HepG2 (cell line): Measurements from ENCODE around the gene GIPC2. TPM values are rescaled to one million over a fixed set of nuclear protein-coding genes. Genes with fewer than 3 reads are reported as not detected.

Source experiments
- ATAC-seq: fragments of 200-7000 bp; cut with Tn5 transposase; 3 replicates; pipeline ENCODE4 v1.9.1; 2020; ENCODE audit warnings: mild to moderate bottlenecking, moderate library complexity
- BruUV-seq: library from RNA; stranded (reverse); fragments of 400-500 nt; replicated peaks from 2 replicates; lab custom pipeline; 2021; lab: Mats Ljungman, UMichigan
- CTCF ChIA-PET: fragments of 300-600 bp; formaldehyde crosslinking; extraction: SDS; loops from one replicate; lab custom pipeline; 2021; ENCODE audit warnings: low total read pairs, inconsistent platforms, low intra/inter-chr PET ratio; lab: Yijun Ruan, JAX
- POLR2A ChIA-PET: fragments of 350-600 bp; sonication (Branson Sonifier 250); formaldehyde crosslinking; loops from one replicate; lab custom pipeline; 2020; ENCODE audit warnings: antibody characterized with exemption, inconsistent platforms; lab: Yijun Ruan, JAX
- DNase-seq: peaks from one replicate; pipeline ENCODE4 v3.0.0-alpha.2; 2015; ENCODE audit warnings: low spot score
- FAIRE-seq: peaks from 3 replicates; lab custom pipeline; 2011; peaks lifted over from hg19 to GRCh38; lab: Jason Lieb, UNC
- H2AFZ ChIP-seq: one replicate; pipeline ENCODE4 v1.6.1; 2011; ENCODE audit warnings: low read length, inconsistent platforms
- H3K27ac ChIP-seq: fragments of 300-600 bp; 3 replicates; pipeline ENCODE4 v1.8.0; 2011; ENCODE audit warnings: mixed run types, mild to moderate bottlenecking, mixed read lengths, low read length, inconsistent platforms; ENCODE audit not compliant: insufficient read depth; ENCODE audit errors: extremely low read length
- H3K27me3 ChIP-seq, 2 experiments: fragments of 200-600 bp in 1 of 2; 2 replicates in 1 of 2; 3 replicates in 1 of 2; pipeline versions ENCODE4 v1.6.0 to v1.8.0; 2011; ENCODE audit warnings: low read length in 2 of 2, mild to moderate bottlenecking in 2 of 2, moderate library complexity in 2 of 2, inconsistent platforms in 1 of 2; ENCODE audit not compliant: insufficient read depth in 2 of 2, control insufficient read depth in 1 of 2
- H3K36me3 ChIP-seq, 2 experiments: fragments of 200-600 bp in 1 of 2; replicated peaks in 1 of 2; 2 replicates in 1 of 2; 3 replicates in 1 of 2; pipeline versions ENCODE4 v1.5.1 to v1.8.0; 2011; ENCODE audit warnings: low read length in 2 of 2, inconsistent platforms in 1 of 2; ENCODE audit not compliant: insufficient read depth in 2 of 2, control insufficient read depth in 1 of 2
- H3K4me1 ChIP-seq: 2 replicates; pipeline ENCODE4 v1.5.1; 2012; ENCODE audit warnings: low read length, inconsistent platforms; ENCODE audit not compliant: insufficient read depth
- H3K4me2 ChIP-seq: 2 replicates; pipeline ENCODE4 v1.6.0; 2011; ENCODE audit warnings: low read depth, low read length, inconsistent platforms
- H3K4me3 ChIP-seq, 3 experiments: fragments of 200-600 bp in 1 of 3; sonication (generic), shearing (Covaris generic) in 1 of 3; replicated peaks in 1 of 3; 2 replicates each; pipeline ENCODE4 v1.5.1; 2011 to 2016; ENCODE audit warnings: low read length in 3 of 3, inconsistent platforms in 2 of 3, low read depth in 2 of 3, mild to moderate bottlenecking in 2 of 3, control low read depth in 1 of 3, mixed read lengths in 1 of 3; ENCODE audit not compliant: insufficient read depth in 1 of 3
- H3K79me2 ChIP-seq: one replicate; pipeline ENCODE4 v1.6.1; 2011; ENCODE audit warnings: low read length, inconsistent platforms; ENCODE audit not compliant: insufficient read depth
- H3K9ac ChIP-seq: 2 replicates; pipeline ENCODE4 v1.6.0; 2011; ENCODE audit warnings: mild to moderate bottlenecking, low read depth, low read length, inconsistent platforms; ENCODE audit not compliant: insufficient read depth
- H3K9me3 ChIP-seq: 2 replicates; pipeline ENCODE4 v1.5.1; 2012; ENCODE audit warnings: mild to moderate bottlenecking, low read length
- H4K20me1 ChIP-seq: 2 replicates; pipeline ENCODE4 v1.6.0; 2011; ENCODE audit warnings: inconsistent platforms, mild to moderate bottlenecking, low read length, moderate library complexity; ENCODE audit not compliant: insufficient read depth
- ARNT2 ChIP-seq: sonication (generic); formaldehyde crosslinking; IDR thresholded peaks from 2 replicates; pipeline ENCODE4 v1.8.0; 2022; ENCODE audit warnings: mild to moderate bottlenecking, low read depth, missing genetic modification reagents, moderate library complexity
- GTF2F1 ChIP-seq: fragments of 150-350 bp; IDR thresholded peaks from 2 replicates; pipeline ENCODE4 v1.6.1; 2014; ENCODE audit warnings: low read length
- NFKB2 ChIP-seq: sonication (generic); formaldehyde crosslinking; IDR thresholded peaks from 2 replicates; pipeline ENCODE4 v1.4.0; 2020; ENCODE audit warnings: missing genetic modification reagents, borderline replicate concordance
- SMYD3 ChIP-seq: sonication (generic); formaldehyde crosslinking; IDR thresholded peaks from 2 replicates; pipeline ENCODE4 v1.8.1; 2023; ENCODE audit warnings: mild to moderate bottlenecking, missing genetic modification reagents
- SNAPC2 ChIP-seq: sonication (generic); formaldehyde crosslinking; IDR thresholded peaks from 2 replicates; pipeline ENCODE4 v1.8.1; 2022; ENCODE audit warnings: mild to moderate bottlenecking, missing genetic modification reagents
- TGIF2 ChIP-seq: IDR thresholded peaks from 2 replicates; pipeline ENCODE4 v1.6.1; 2016; ENCODE audit warnings: control low read depth, missing compliant biosample characterization
- TRIM24 ChIP-seq: sonication (generic); formaldehyde crosslinking; IDR thresholded peaks from 2 replicates; pipeline ENCODE4 v1.8.0; 2022; ENCODE audit warnings: mild to moderate bottlenecking, missing genetic modification reagents
- ZNF256 ChIP-seq: sonication (generic); formaldehyde crosslinking; conservative IDR thresholded peaks from 2 replicates; pipeline ENCODE4 v1.4.0; 2020; ENCODE audit warnings: missing genetic modification reagents
- ZNF543 ChIP-seq: sonication (generic); formaldehyde crosslinking; IDR thresholded peaks from 2 replicates; pipeline ENCODE4 v1.4.0; 2020; ENCODE audit warnings: mild to moderate bottlenecking, missing genetic modification reagents
- ZNF747 ChIP-seq: sonication (generic); formaldehyde crosslinking; IDR thresholded peaks from 2 replicates; pipeline ENCODE4 v1.8.1; 2023; ENCODE audit warnings: missing genetic modification reagents, mild to moderate bottlenecking, borderline replicate concordance
- ZNF878 ChIP-seq: sonication (generic); formaldehyde crosslinking; IDR thresholded peaks from 2 replicates; pipeline ENCODE4 v1.8.1; 2023; ENCODE audit warnings: mild to moderate bottlenecking, missing genetic modification reagents, moderate library complexity
- ZSCAN21 ChIP-seq: sonication (generic); formaldehyde crosslinking; IDR thresholded peaks from 2 replicates; pipeline ENCODE4 v1.8.0; 2022; ENCODE audit warnings: mild to moderate bottlenecking, missing genetic modification reagents, moderate library complexity, borderline replicate concordance
- ZSCAN30 ChIP-seq: sonication (generic); formaldehyde crosslinking; IDR thresholded peaks from 2 replicates; pipeline ENCODE4 v1.5.0; 2020; ENCODE audit warnings: mild to moderate bottlenecking, missing genetic modification reagents
- WGBS: methylation state at CpG from one replicate; pipeline ENCODE4 v1.1.6; 2017; ENCODE audit warnings: low lambda C conversion rate; 5-methylcytosine and 5-hydroxymethylcytosine counted together
- in situ Hi-C: cut with HindIII; loops from 2 replicates; pipeline ENCODE4 v1.10.0; 2017; ENCODE audit warnings: low pct_unique_long_range_greater_than_20kb; ENCODE audit not compliant: extremely low pct_ligation_motif_present
- intact Hi-C: fragments of 100-400 bp; cut with micrococcal nuclease; formaldehyde crosslinking; loops from one replicate; pipeline ENCODE4 v1.10.0; 2022; ENCODE audit not compliant: unreplicated experiment
- polyA plus RNA-seq, 8 experiments: library from polyadenylated mRNA; depleted of rRNA in 3 of 8; stranded (reverse) in 7 of 8; unstranded in 1 of 8; fragments of >200 nt; fragmentation: Illumina TruSeq in 4 of 8; extraction: Trizol in 4 of 8; gene quantifications; 2 replicates each; pipeline versions ENCODE4 v1.2.1 to v1.2.3, GENCODE V29; 2011 to 2016; ENCODE audit warnings: low read depth in 4 of 8, missing spikeins in 1 of 8, mixed read lengths in 1 of 8; ENCODE audit not compliant: insufficient read depth in 1 of 8
- total RNA-seq, 5 experiments: library from RNA; depleted of rRNA; stranded (reverse); fragments of >200 nt; fragmentation: Illumina TruSeq; extraction: Trizol; gene quantifications; 2 replicates each; pipeline ENCODE4 v1.2.3, GENCODE V29; 2016; ENCODE audit warnings: low read depth in 1 of 5
- TF ChIP-seq, protein P1 (sequence below): sonication (generic); formaldehyde crosslinking; IDR thresholded peaks from 2 replicates; pipeline ENCODE4 v1.4.0; 2020; ENCODE audit warnings: mild to moderate bottlenecking, missing genetic modification reagents, borderline replicate concordance
- TF ChIP-seq, protein P2 (sequence below): IDR thresholded peaks from 2 replicates; pipeline ENCODE4 v1.6.1; 2016; ENCODE audit warnings: missing compliant biosample characterization, missing genetic modification reagents, borderline replicate concordance
- TF ChIP-seq, protein P3 (sequence below), 2 experiments: sonication (generic) in 1 of 2; formaldehyde crosslinking in 1 of 2; IDR thresholded peaks; 2 replicates each; pipeline versions ENCODE4 v1.4.0 to v1.6.1; 2018 to 2020; ENCODE audit warnings: missing genetic modification reagents in 2 of 2, borderline replicate concordance in 1 of 2, low read depth in 1 of 2, mild to moderate bottlenecking in 1 of 2, missing biosample characterization in 1 of 2
- TF ChIP-seq, protein P4 (sequence below): conservative IDR thresholded peaks from 2 replicates; pipeline ENCODE4 v1.6.1; 2018; ENCODE audit warnings: missing genetic modification reagents

GIPC2 gene
- total and polyA plus RNA-seq, 2 of the 13 experiments (the other 11 are each of a cell fraction or from before 2014, with no cell fraction given), result 6.1 to 21.6 TPM

DNA sequence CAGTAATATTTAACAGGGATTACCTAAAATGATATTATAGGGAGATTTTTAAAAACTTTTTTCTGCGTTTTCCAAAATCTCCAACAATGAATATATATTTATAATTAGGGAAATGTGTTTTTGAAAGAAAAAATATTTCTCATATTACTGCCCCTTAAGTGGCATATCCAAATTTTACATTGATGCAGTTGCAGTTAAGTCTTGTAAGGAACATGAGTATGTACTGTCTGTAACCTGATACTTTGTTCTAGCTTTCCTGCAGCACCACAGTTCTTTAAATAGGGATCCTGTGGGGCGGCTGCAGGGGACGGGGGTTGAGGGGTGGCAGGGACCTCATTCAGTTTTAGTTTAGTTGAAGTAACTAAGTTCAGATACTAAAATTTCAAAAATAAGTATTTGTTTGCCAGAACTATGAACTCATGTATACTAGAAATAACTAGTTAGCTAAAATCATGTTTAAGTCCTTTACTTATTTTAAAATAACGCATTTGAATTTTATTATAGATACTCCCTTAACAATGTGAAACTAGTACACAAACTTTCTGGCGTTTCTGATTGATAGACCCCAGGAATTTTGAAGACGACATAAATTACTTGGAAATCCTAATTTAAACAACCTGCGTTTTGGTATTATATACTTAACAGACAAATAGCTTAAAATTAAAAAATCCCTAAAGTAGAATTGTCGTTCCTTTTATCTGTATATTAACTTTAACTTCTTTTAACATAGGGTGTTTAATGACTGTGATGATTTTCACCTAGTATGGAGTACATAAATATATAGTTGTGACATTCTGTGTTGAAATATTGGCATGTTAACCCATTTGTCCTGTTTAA is 41.7 kb upstream of the GIPC2 start:
- WGBS, result 16% methylated on average over 8 of the region's 8 CpGs
- in situ Hi-C loops (no loop called here), intact Hi-C loops (loop anchor here (1.0 to 2.0 kb wide), 3 partner anchors 13 to 41 kb away; partner anchors contain the start of genes FUBP1 and GIPC2)
- no peaks in the 10 kb centered on the region; the same call in none of the 2 replicates for H4K20me1 ChIP-seq
- peak overlapping the region; percentile 60 to 71 (median 62); a peak in 5 of 6 replicates for H3K4me3 ChIP-seq
- FAIRE-seq (no peak), DNase-seq (peak; percentile 77), ATAC-seq (peak; percentile 76)
- peaks cover 40% of the 10 kb centered on the region for H3K79me2 ChIP-seq
- H3K27ac ChIP-seq, result peak overlapping the region; percentile 97
- H3K36me3 ChIP-seq, result no peaks in the 10 kb centered on the region
- H3K9me3 ChIP-seq, result no peaks in the 10 kb centered on the region
- H3K4me2 ChIP-seq, result peak overlapping the region; percentile 79
- peaks cover 52% of the 10 kb centered on the region for H3K4me1 ChIP-seq
- no peaks in the 10 kb centered on the region for H3K27me3 ChIP-seq
- ChIA-PET POLR2A (interaction anchor here (0.6 to 9.1 kb wide), 24 partner anchors 9 to 323 kb away, joined by 3 to 161 read pairs (median 5); partner anchors contain the start of genes FUBP1, GIPC2, NEXN and USP33), CTCF (no interaction called here)
- peak overlapping the region; percentile 91 for H2AFZ ChIP-seq
- TSS peak; percentile 99 for BruUV-seq
- H3K9ac ChIP-seq, result peak overlapping the region; percentile 76
- TF ChIP-seq, protein P1, sequence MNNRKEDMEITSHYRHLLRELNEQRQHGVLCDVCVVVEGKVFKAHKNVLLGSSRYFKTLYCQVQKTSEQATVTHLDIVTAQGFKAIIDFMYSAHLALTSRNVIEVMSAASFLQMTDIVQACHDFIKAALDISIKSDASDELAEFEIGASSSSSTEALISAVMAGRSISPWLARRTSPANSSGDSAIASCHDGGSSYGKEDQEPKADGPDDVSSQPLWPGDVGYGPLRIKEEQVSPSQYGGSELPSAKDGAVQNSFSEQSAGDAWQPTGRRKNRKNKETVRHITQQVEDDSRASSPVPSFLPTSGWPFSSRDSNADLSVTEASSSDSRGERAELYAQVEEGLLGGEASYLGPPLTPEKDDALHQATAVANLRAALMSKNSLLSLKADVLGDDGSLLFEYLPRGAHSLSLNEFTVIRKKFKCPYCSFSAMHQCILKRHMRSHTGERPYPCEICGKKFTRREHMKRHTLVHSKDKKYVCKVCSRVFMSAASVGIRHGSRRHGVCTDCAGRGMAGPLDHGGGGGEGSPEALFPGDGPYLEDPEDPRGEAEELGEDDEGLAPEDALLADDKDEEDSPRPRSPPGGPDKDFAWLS (CRISPR knock-in tag), result no peak
- no peak for TF ChIP-seq ZNF878 (CRISPR knock-in tag)
- TF ChIP-seq ZNF747, result no peak
- no peak for TF ChIP-seq TGIF2 (CRISPR knock-in tag)
- TF ChIP-seq, protein P2, sequence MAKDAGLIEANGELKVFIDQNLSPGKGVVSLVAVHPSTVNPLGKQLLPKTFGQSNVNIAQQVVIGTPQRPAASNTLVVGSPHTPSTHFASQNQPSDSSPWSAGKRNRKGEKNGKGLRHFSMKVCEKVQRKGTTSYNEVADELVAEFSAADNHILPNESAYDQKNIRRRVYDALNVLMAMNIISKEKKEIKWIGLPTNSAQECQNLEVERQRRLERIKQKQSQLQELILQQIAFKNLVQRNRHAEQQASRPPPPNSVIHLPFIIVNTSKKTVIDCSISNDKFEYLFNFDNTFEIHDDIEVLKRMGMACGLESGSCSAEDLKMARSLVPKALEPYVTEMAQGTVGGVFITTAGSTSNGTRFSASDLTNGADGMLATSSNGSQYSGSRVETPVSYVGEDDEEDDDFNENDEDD (CRISPR knock-in tag), result no peak
- no peak for TF ChIP-seq TRIM24 (CRISPR knock-in tag)
- TF ChIP-seq SNAPC2 (CRISPR knock-in tag), result peak; percentile 100
- peak; percentile 69; the same call in 1 of the 2 replicates for TF ChIP-seq GTF2F1
- no peak for TF ChIP-seq ZNF543 (CRISPR knock-in tag)
- no peak for TF ChIP-seq ZSCAN21 (CRISPR knock-in tag)
- TF ChIP-seq NFKB2 (CRISPR knock-in tag), result no peak
- TF ChIP-seq ARNT2 (CRISPR knock-in tag), result no peak
- TF ChIP-seq, protein P3, sequence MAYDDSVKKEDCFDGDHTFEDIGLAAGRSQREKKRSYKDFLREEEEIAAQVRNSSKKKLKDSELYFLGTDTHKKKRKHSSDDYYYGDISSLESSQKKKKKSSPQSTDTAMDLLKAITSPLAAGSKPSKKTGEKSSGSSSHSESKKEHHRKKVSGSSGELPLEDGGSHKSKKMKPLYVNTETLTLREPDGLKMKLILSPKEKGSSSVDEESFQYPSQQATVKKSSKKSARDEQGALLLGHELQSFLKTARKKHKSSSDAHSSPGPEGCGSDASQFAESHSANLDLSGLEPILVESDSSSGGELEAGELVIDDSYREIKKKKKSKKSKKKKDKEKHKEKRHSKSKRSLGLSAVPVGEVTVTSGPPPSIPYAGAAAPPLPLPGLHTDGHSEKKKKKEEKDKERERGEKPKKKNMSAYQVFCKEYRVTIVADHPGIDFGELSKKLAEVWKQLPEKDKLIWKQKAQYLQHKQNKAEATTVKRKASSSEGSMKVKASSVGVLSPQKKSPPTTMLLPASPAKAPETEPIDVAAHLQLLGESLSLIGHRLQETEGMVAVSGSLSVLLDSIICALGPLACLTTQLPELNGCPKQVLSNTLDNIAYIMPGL (CRISPR knock-in tag; IDR thresholded peaks at IDR 0.05; ENCODE audit: borderline replicate concordance in 1 of 2, low read depth in 1 of 2), result 0 out of 4 replicates have a peak, but pooled peaks of 1 of the 2 experiments have one; percentile 17
- TF ChIP-seq ZSCAN30 (CRISPR knock-in tag), result no peak
- no peak for TF ChIP-seq ZNF256 (CRISPR knock-in tag)
- TF ChIP-seq, protein P4, sequence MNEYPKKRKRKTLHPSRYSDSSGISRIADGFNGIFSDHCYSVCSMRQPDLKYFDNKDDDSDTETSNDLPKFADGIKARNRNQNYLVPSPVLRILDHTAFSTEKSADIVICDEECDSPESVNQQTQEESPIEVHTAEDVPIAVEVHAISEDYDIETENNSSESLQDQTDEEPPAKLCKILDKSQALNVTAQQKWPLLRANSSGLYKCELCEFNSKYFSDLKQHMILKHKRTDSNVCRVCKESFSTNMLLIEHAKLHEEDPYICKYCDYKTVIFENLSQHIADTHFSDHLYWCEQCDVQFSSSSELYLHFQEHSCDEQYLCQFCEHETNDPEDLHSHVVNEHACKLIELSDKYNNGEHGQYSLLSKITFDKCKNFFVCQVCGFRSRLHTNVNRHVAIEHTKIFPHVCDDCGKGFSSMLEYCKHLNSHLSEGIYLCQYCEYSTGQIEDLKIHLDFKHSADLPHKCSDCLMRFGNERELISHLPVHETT (CRISPR knock-in tag), result no peak
- no peak for TF ChIP-seq SMYD3 (CRISPR knock-in tag)
